ENCODE data around the gene YAP1. TPM values are rescaled to one million over a fixed set of nuclear protein-coding genes. Genes with fewer than 3 reads are reported as not detected.

YAP1 gene
- total RNA-seq, 4 donors from 2014 or later = 122 to 202 (median 170) TPM

Other genes starting within 250 kb of the YAP1 start
- 10 to 100 TPM in 3 of 4 donors, 1 to 10 TPM in 1; 8.7 to 20.7 (median 15.6) TPM for gene CEP126, start 195.4 kb upstream of the YAP1 start, total RNA-seq
- 1 to 10 TPM; 1.5 to 9.2 (median 4.2) TPM for gene ANGPTL5, start 193.9 kb upstream of the YAP1 start, total RNA-seq
- 10 to 100 TPM in 1 of 4 donors, 1 to 10 TPM in 2, under 1 TPM in 1; 0.94 to 14.0 (median 2.6) TPM for gene CFAP300, start 63.0 kb upstream of the YAP1 start, total RNA-seq
- gene BIRC3, start 207.0 kb downstream of the YAP1 start, total RNA-seq = 1 to 10 TPM; 5.2 to 8.1 (median 7.7) TPM
- 10 to 100 TPM; 41.6 to 91.8 (median 55.4) TPM for gene BIRC2, start 236.8 kb downstream of the YAP1 start, total RNA-seq

Data from subcutaneous adipose tissue (tissue), 4 donors.